Measurements from ENCODE around the gene MAP3K2. TPM values are rescaled to one million over a fixed set of nuclear protein-coding genes. Genes with fewer than 3 reads are reported as not detected.

The MAP3K2 gene
- total and polyA plus RNA-seq, 10 of the 15 experiments (the other 5 are each of a cell fraction or from before 2014, with no cell fraction given) = 2.7 to 39.6 (median 16.1) TPM

GRCh38 chr2:127431408-127432023, 43.7 kb upstream of the MAP3K2 start:
- H3K9ac ChIP-seq (ENCODE audit: control insufficient read depth, insufficient read depth, low read length) = no peak overlapping the region
- SMC1A ChIA-PET (ENCODE audit: uncharacterized antibody, unreplicated experiment) = no interaction called here
- no peak for ATAC-seq
- in situ Hi-C loops (cut with MboI) (no loop called here), intact Hi-C loops (cut with micrococcal nuclease; ENCODE audit: unreplicated experiment) (no loop called here)
- no peaks in the 10 kb centered on the region for H3K9me3 ChIP-seq (replicated peaks; ENCODE audit: control insufficient read depth, insufficient read depth, low read length)
- no peak overlapping the region for H2AFZ ChIP-seq (ENCODE audit: control insufficient read depth, low read depth, low read length)
- POLR2A ChIA-PET = no interaction called here
- H3K27ac ChIP-seq (ENCODE audit: control insufficient read depth, insufficient read depth) = no peak overlapping the region
- 64% methylated on average over 13 of the region's 14 CpGs for WGBS (ENCODE audit: insufficient coverage, insufficient replicate concordance, low lambda C conversion rate, missing lambda C conversion rate)
- no peak for FAIRE-seq
- RAD21 ChIA-PET (ENCODE audit: unreplicated experiment) = no interaction called here
- BruUV-seq (replicated peaks) = no TSS peak
- no peaks in the 10 kb centered on the region for H3K79me2 ChIP-seq (ENCODE audit: control insufficient read depth, insufficient read depth, low read length)
- TF ChIP-seq NFIC (IDR thresholded peaks at IDR 0.05; ENCODE audit: low read depth, low read length) = no peak
- no peak for TF ChIP-seq PKNOX1 (IDR thresholded peaks at IDR 0.05)
- TF ChIP-seq SMC3 (IDR thresholded peaks at IDR 0.05; ENCODE audit: borderline replicate concordance, low read length) = no peak
- TF ChIP-seq ZNF274 (IDR thresholded peaks at IDR 0.05; ENCODE audit: insufficient read depth, insufficient read length) = no peak
- H3K27me3 ChIP-seq (replicated peaks in 1 of 2; ENCODE audit: control insufficient read depth in 2 of 2, insufficient read depth in 2 of 2, low read length in 1 of 2) = no peaks in the 10 kb centered on the region
- H3K4me1 ChIP-seq (ENCODE audit: control insufficient read depth, insufficient read depth, low read length) = no peaks in the 10 kb centered on the region
- no peaks in the 10 kb centered on the region for H4K20me1 ChIP-seq (ENCODE audit: control insufficient read depth, insufficient read depth)
- no peak for DNase-seq (ENCODE audit: low read depth, low spot score)
- CTCF ChIA-PET = no interaction called here
- H3K4me2 ChIP-seq (ENCODE audit: control insufficient read depth, insufficient read depth) = no peak overlapping the region
- H3K4me3 ChIP-seq = no peak overlapping the region
- no peaks in the 10 kb centered on the region for H3K36me3 ChIP-seq (ENCODE audit: control insufficient read depth in 2 of 2, insufficient read depth in 2 of 2, low read length in 1 of 2)

- no TSS peak for BruUV-seq (replicated peaks)
- Histone ChIP-seq H3K27me3 (replicated peaks in 1 of 2; ENCODE audit: control insufficient read depth in 2 of 2, insufficient read depth in 2 of 2, low read length in 1 of 2) (no peaks in the 10 kb centered on the region), H3K9me3 (replicated peaks; ENCODE audit: control insufficient read depth, insufficient read depth, low read length) (no peaks in the 10 kb centered on the region), H3K4me3 (no peak overlapping the region), H3K36me3 (ENCODE audit: control insufficient read depth in 2 of 2, insufficient read depth in 2 of 2, low read length in 1 of 2) (no peaks in the 10 kb centered on the region), H3K9ac (ENCODE audit: control insufficient read depth, insufficient read depth, low read length) (no peak overlapping the region), H4K20me1 (ENCODE audit: control insufficient read depth, insufficient read depth) (no peaks in the 10 kb centered on the region), H3K4me2 (ENCODE audit: control insufficient read depth, insufficient read depth) (no peak overlapping the region), H3K79me2 (ENCODE audit: control insufficient read depth, insufficient read depth, low read length) (no peaks in the 10 kb centered on the region), H3K4me1 (ENCODE audit: control insufficient read depth, insufficient read depth, low read length) (no peaks in the 10 kb centered on the region), H2AFZ (ENCODE audit: control insufficient read depth, low read depth, low read length) (no peak overlapping the region), H3K27ac (ENCODE audit: control insufficient read depth, insufficient read depth) (no peak overlapping the region)
- ChIA-PET RAD21 (ENCODE audit: unreplicated experiment) (no interaction called here), POLR2A (no interaction called here), SMC1A (ENCODE audit: uncharacterized antibody, unreplicated experiment) (interaction anchor here (1.0 kb wide), 1 partner anchor 106 kb away, joined by 4 read pairs; no protein-coding TSS in a partner anchor), CTCF (no interaction called here)
- no peak for ATAC-seq
- DNase-seq (ENCODE audit: low read depth, low spot score) = no peak
- no peak for FAIRE-seq
- intact Hi-C loops (cut with micrococcal nuclease; ENCODE audit: unreplicated experiment) (no loop called here), in situ Hi-C loops (cut with MboI) (no loop called here)
- WGBS (ENCODE audit: insufficient coverage, insufficient replicate concordance, low lambda C conversion rate, missing lambda C conversion rate) = 50% methylated on average over 7 of the region's 7 CpGs
- TF ChIP-seq GABPA (IDR thresholded peaks at IDR 0.05; ENCODE audit: low read depth) (no peak), USF2 (IDR thresholded peaks at IDR 0.05; ENCODE audit: borderline replicate concordance, low read depth, low read length) (no peak), E2F4 (IDR thresholded peaks at IDR 0.05; ENCODE audit: low read depth, low read length) (no peak), JUNB (IDR thresholded peaks at IDR 0.05) (no peak), JUND (IDR thresholded peaks at IDR 0.05; ENCODE audit: low read depth, low read length) (no peak), SP1 (IDR thresholded peaks at IDR 0.05; ENCODE audit: low read depth, low read length) (no peak), CEBPB (IDR thresholded peaks at IDR 0.05; ENCODE audit: borderline replicate concordance in 1 of 2, low read depth in 2 of 2, low read length in 2 of 2) (no peak), PAX8 (IDR thresholded peaks at IDR 0.05) (no peak), ATF3 (IDR thresholded peaks at IDR 0.05; ENCODE audit: borderline replicate concordance, extremely low read depth, low read depth, low read length) (no peak), SRF (IDR thresholded peaks at IDR 0.05; ENCODE audit: low read depth in 2 of 2, low read length in 2 of 2) (no peak)
These were observed 42.2 kb upstream of the MAP3K2 start for GRCh38 chr2:127429844-127430425.
